ENCODE data around the gene DHH. TPM values are rescaled to one million over a fixed set of nuclear protein-coding genes. Genes with fewer than 3 reads are reported as not detected.
A peak's percentile ranks its signal among the peaks of the same experiment; 100 is the strongest.

The DHH gene
- total and polyA plus RNA-seq, 9 of the 15 experiments (the other 6 are each of a cell fraction or from before 2014, with no cell fraction given), result 0.07 to 2.6 (median 0.54) TPM

- TF ChIP-seq REST (IDR thresholded peaks at IDR 0.05; ENCODE audit: borderline replicate concordance) (no peak), REST (CRISPR knock-in tag; IDR thresholded peaks at IDR 0.05; ENCODE audit: low read depth) (peak; percentile 36; the same call in 1 of the 2 replicates), CTBP1 (IDR thresholded peaks at IDR 0.05; ENCODE audit: borderline replicate concordance) (peak; percentile 91), E2F1 (CRISPR knock-in tag; IDR thresholded peaks at IDR 0.05) (no peak), ESRRB (CRISPR knock-in tag; IDR thresholded peaks at IDR 0.05; ENCODE audit: borderline replicate concordance) (no peak), SRF (CRISPR knock-in tag; IDR thresholded peaks at IDR 0.05) (peak in 1 of 2 experiments; percentile 80; a peak in 1 of 4 replicates), ETV1 (tag; conservative IDR thresholded peaks at IDR 0.05; ENCODE audit: low read depth) (peak; percentile 60), GABPB2 (CRISPR knock-in tag; conservative IDR thresholded peaks at IDR 0.05) (no peak), KLF6 (CRISPR knock-in tag; IDR thresholded peaks at IDR 0.05; ENCODE audit: borderline replicate concordance) (no peak), TRIM24 (IDR thresholded peaks at IDR 0.05) (peak in 1 of 2 experiments; percentile 11; a peak in 1 of 4 replicates), MTA3 (IDR thresholded peaks at IDR 0.05; ENCODE audit: borderline replicate concordance) (0 out of 2 replicates have a peak, but pooled peaks have one; percentile 83), HMGN3 (IDR thresholded peaks at IDR 0.05; ENCODE audit: borderline replicate concordance, extremely low read depth, insufficient read length, low read depth, low read length) (peak; percentile 89), TEAD1 (CRISPR knock-in tag; IDR thresholded peaks at IDR 0.05) (0 out of 4 replicates have a peak, but pooled peaks of 1 of the 2 experiments have one; percentile 22), ZNF589 (CRISPR knock-in tag; IDR thresholded peaks at IDR 0.05; ENCODE audit: low read depth) (peak; percentile 82), MLLT1 (IDR thresholded peaks at IDR 0.05) (peak in 1 of 2 experiments; percentile 80; a peak in 2 of 4 replicates)
Observed at GRCh38 chr12:49089821-49090773, 4.5 kb downstream of the DHH start (continued).
